Measurements from ENCODE around the gene DOCK11.

Gene DOCK11

GRCh38 chrX:118530219-118530911 is 34.8 kb downstream of the DOCK11 start:
- H3K27me3 Mint-ChIP-seq: no peaks in the 10 kb centered on the region
- peaks cover 35 to 51% of the 10 kb centered on the region in 2 donors for H3K4me1 Mint-ChIP-seq
- H3K36me3 Mint-ChIP-seq: peaks cover 13 to 16% of the 10 kb centered on the region in 2 donors
- peaks cover 2 to 10% of the 10 kb centered on the region in 2 donors for H3K9me3 Mint-ChIP-seq
- ATAC-seq (replicated peaks): peak in 1 of 2 donors; percentile 24
- no peak for DNase-seq
- H3K27ac Mint-ChIP-seq: peak overlapping the region; percentile 78
- H3K4me3 Mint-ChIP-seq: peak overlapping the region; percentile 20 to 42

- Mint-ChIP-seq H3K4me1 (peaks cover 27 to 54% of the 10 kb centered on the region in 2 donors), H3K4me3 (no peak overlapping the region), H3K36me3 (peaks cover 6 to 10% of the 10 kb centered on the region in 2 donors), H3K27ac (peak overlapping the region; percentile 63), H3K9me3 (peaks cover 0 to 6% of the 10 kb centered on the region in 2 donors), H3K27me3 (no peaks in the 10 kb centered on the region)
- no peak for DNase-seq
- ATAC-seq (replicated peaks): no peak
Observed at GRCh38 chrX:118534716-118535493, 39.3 kb downstream of the DOCK11 start.

GRCh38 chrX:118536204-118536603 is 40.6 kb downstream of the DOCK11 start:
- DNase-seq (no peak), ATAC-seq (replicated peaks) (peak; percentile 86 to 89)
- peaks cover 6 to 7% of the 10 kb centered on the region in 2 donors for H3K36me3 Mint-ChIP-seq
- H3K27me3 Mint-ChIP-seq: no peaks in the 10 kb centered on the region
- H3K27ac Mint-ChIP-seq: peak overlapping the region; percentile 86
- H3K4me3 Mint-ChIP-seq: peak overlapping the region; percentile 55 to 70
- H3K4me1 Mint-ChIP-seq: peaks cover 20 to 47% of the 10 kb centered on the region in 2 donors
- peaks cover 0 to 6% of the 10 kb centered on the region in 2 donors for H3K9me3 Mint-ChIP-seq

DNA sequence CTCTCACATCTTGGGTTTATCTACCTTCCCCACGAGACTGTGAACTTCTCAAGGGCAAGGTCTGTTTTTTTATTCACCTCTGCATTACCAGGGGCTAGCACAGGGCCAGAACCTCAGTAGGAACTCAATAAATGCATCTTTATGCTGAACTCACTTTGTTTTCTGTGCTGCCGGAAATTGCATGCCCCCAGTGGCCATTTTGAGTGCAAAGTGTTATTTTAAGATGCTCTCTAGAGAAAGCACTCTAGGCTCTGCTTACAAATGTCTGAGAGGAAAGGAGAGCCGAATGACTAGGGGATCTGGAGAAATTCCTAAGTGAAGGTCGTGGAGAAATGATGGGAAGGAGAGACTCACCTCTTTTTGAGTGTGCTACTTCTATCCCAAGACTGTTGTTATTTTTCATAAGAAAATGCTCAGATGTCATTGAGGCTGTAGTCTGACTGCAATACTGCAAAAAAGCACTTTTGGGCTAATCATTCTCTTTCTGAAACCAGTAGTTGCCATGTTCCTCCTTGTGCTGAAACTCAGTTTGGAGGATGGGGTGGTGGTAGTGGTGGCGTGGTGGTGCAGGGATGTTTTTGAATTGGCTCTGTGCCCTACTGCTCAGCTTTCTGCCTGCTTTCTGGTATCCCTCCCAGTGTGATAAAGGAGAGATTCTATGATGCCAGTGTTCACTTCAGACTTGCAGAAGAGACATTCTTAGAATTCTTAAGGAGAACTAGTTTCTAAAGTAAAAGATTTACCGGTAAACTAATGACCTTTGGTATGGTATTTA is 41.3 kb downstream of the DOCK11 start:
- Mint-ChIP-seq H3K4me3 (peak overlapping the region; percentile 60 to 70), H3K27ac (peak overlapping the region; percentile 86), H3K9me3 (peaks cover 0 to 5% of the 10 kb centered on the region in 2 donors), H3K36me3 (peaks cover 4 to 5% of the 10 kb centered on the region in 2 donors), H3K4me1 (peaks cover 21 to 50% of the 10 kb centered on the region in 2 donors), H3K27me3 (no peaks in the 10 kb centered on the region)
- ATAC-seq (replicated peaks) (peak; percentile 71 to 73), DNase-seq (no peak)

- H3K4me3 Mint-ChIP-seq: peak overlapping the region in 1 of 2 donors; percentile 25
- no peak for DNase-seq
- H3K27me3 Mint-ChIP-seq: no peaks in the 10 kb centered on the region
- H3K36me3 Mint-ChIP-seq: no peaks in the 10 kb centered on the region
- H3K9me3 Mint-ChIP-seq: no peaks in the 10 kb centered on the region
- ATAC-seq (replicated peaks): no peak
- H3K27ac Mint-ChIP-seq: no peak overlapping the region
- peaks cover 17 to 45% of the 10 kb centered on the region in 2 donors for H3K4me1 Mint-ChIP-seq
Observed at GRCh38 chrX:118538386-118538785, 42.8 kb downstream of the DOCK11 start.

- H3K27ac Mint-ChIP-seq: no peak overlapping the region
- no peaks in the 10 kb centered on the region for H3K9me3 Mint-ChIP-seq
- peaks cover 2 to 8% of the 10 kb centered on the region in 2 donors for H3K36me3 Mint-ChIP-seq
- no peaks in the 10 kb centered on the region for H3K27me3 Mint-ChIP-seq
- H3K4me1 Mint-ChIP-seq: peaks cover 13 to 35% of the 10 kb centered on the region in 2 donors
- no peak for ATAC-seq (replicated peaks)
- DNase-seq: no peak
- H3K4me3 Mint-ChIP-seq: no peak overlapping the region
Observed at GRCh38 chrX:118540342-118540741, 44.7 kb downstream of the DOCK11 start.

GRCh38 chrX:118541482-118541881 is 45.9 kb downstream of the DOCK11 start:
- no peak overlapping the region for H3K4me3 Mint-ChIP-seq
- no peaks in the 10 kb centered on the region for H3K9me3 Mint-ChIP-seq
- peaks cover 8 to 24% of the 10 kb centered on the region in 2 donors for H3K4me1 Mint-ChIP-seq
- DNase-seq: no peak
- no peak for ATAC-seq (replicated peaks)
- H3K27me3 Mint-ChIP-seq: no peaks in the 10 kb centered on the region
- no peak overlapping the region for H3K27ac Mint-ChIP-seq
- peaks cover 2 to 8% of the 10 kb centered on the region in 2 donors for H3K36me3 Mint-ChIP-seq

GRCh38 chrX:118545510-118545909 is 49.9 kb downstream of the DOCK11 start:
- H3K27me3 Mint-ChIP-seq: no peaks in the 10 kb centered on the region
- no peak overlapping the region for H3K27ac Mint-ChIP-seq
- peaks cover 7 to 8% of the 10 kb centered on the region in 2 donors for H3K36me3 Mint-ChIP-seq
- ATAC-seq (replicated peaks) (no peak), DNase-seq (no peak)
- peaks cover 4 to 11% of the 10 kb centered on the region in 2 donors for H3K4me1 Mint-ChIP-seq
- H3K9me3 Mint-ChIP-seq: no peaks in the 10 kb centered on the region
- H3K4me3 Mint-ChIP-seq: no peak overlapping the region

GRCh38 chrX:118548841-118549240 is 53.2 kb downstream of the DOCK11 start:
- no peak for DNase-seq
- H3K27ac Mint-ChIP-seq: no peak overlapping the region
- H3K4me1 Mint-ChIP-seq: peaks cover 0 to 2% of the 10 kb centered on the region in 2 donors
- no peak overlapping the region for H3K4me3 Mint-ChIP-seq
- peaks cover 8 to 11% of the 10 kb centered on the region in 2 donors for H3K36me3 Mint-ChIP-seq
- no peaks in the 10 kb centered on the region for H3K9me3 Mint-ChIP-seq
- H3K27me3 Mint-ChIP-seq: no peaks in the 10 kb centered on the region
- no peak for ATAC-seq (replicated peaks)

DNA sequence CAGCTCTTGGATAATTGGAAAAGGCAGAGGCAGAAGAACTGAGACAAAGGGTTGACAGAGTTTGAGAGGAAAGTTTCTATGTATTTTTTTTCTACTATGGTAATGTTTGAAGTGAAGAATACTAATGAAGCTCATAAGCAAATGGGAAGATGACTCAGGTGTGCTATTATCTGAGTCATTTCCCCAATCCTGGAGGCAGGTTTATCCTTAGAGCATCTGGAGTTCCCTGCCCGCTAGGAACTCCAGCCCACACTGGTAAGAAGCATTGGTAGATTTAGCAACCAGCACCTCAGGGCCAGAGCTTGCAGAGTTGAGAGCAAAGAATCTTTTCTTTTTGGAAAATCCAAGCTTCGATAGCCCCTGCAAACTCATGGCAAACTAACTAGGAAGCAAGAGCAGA is 55.2 kb downstream of the DOCK11 start:
- DNase-seq (no peak), ATAC-seq (replicated peaks) (no peak)
- Mint-ChIP-seq H3K9me3 (no peaks in the 10 kb centered on the region), H3K27me3 (no peaks in the 10 kb centered on the region), H3K27ac (peak overlapping the region; percentile 33), H3K4me1 (no peaks in the 10 kb centered on the region), H3K36me3 (peaks cover 0 to 15% of the 10 kb centered on the region in 2 donors), H3K4me3 (no peak overlapping the region)

GRCh38 chrX:118551426-118551825 is 55.8 kb downstream of the DOCK11 start:
- H3K4me1 Mint-ChIP-seq: no peaks in the 10 kb centered on the region
- no peak overlapping the region for H3K4me3 Mint-ChIP-seq
- ATAC-seq (replicated peaks) (no peak), DNase-seq (no peak)
- H3K36me3 Mint-ChIP-seq: peaks cover 0 to 15% of the 10 kb centered on the region in 2 donors
- no peaks in the 10 kb centered on the region for H3K9me3 Mint-ChIP-seq
- H3K27me3 Mint-ChIP-seq: no peaks in the 10 kb centered on the region
- H3K27ac Mint-ChIP-seq: no peak overlapping the region

DNA sequence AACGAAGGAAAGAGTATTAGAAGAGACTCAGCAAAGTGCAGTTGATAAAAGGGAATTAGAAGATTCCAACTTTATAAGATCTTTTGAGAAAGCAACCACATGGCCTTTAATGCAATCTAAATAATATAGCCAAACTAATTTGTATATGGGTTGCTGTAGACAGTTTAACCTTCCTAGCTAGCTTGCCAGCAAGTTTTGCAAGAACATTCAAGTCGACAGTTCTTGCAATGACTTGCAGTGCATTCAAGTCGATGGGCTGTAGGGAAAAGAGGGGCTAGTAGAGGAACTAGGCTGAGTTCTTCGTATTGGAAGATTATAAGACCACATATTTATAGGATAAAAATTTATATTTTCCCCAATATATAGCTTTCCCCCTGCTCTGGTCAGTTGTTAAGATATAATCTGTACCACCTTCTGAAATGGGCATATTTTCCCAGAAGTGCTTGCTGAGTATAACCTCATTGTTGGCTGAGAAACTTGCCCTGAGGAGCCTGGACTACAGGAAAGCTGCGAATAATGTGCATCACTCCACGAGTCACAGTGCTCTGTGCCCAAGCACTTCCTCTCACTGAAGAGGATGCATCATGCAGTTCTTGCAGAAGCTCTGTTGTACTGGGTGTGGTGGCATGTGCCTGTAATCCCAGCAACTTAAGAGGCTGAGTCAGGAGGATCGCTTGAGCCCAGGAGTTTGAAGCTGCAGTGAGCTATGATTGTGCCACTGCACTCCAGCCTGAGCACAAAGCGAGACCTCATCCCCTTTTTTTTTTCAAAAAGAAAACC is 56.7 kb downstream of the DOCK11 start:
- Mint-ChIP-seq H3K9me3 (no peaks in the 10 kb centered on the region), H3K4me3 (no peak overlapping the region), H3K27me3 (no peaks in the 10 kb centered on the region), H3K36me3 (peaks cover 8 to 18% of the 10 kb centered on the region in 2 donors), H3K4me1 (peaks cover 0 to 7% of the 10 kb centered on the region in 2 donors), H3K27ac (no peak overlapping the region)
- DNase-seq: no peak
- ATAC-seq (replicated peaks): no peak

DNA sequence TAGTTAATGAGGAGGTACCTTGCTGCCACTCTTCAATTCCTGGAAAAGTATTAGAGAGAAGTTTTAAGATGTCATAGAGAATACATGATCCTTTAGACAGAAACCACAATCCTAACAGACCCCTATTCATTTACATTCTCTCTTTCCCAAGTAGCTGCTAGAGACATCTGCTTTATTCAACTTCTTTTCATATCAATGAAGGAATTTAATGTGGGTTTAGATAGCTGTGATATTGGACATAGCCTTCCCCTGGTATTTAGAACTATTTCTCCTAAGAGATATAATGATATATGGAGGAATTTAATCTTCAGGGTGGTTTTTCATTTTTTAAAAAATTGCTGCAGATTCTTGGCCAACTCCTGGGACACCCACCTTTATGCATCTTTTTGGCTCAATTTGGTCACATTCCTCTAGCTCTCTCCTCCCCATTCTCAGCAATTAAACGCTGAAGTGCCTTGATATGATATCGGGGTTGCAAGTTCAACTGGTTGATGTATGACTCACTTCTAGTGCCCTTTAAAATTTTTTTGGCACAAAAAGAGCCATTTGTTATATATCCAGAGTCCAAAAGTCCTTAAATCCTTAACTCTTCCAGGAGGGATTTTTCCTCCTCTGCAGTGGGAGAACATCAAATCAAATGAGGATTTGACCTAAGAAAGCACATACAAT is 57.6 kb downstream of the DOCK11 start:
- H3K27ac Mint-ChIP-seq: no peak overlapping the region
- ATAC-seq (replicated peaks): no peak

More for the DNA sequence above, 57.6 kb downstream of the DOCK11 start:
- DNase-seq: no peak
- no peak overlapping the region for H3K4me3 Mint-ChIP-seq
- H3K36me3 Mint-ChIP-seq: peaks cover 8 to 18% of the 10 kb centered on the region in 2 donors
- no peaks in the 10 kb centered on the region for H3K9me3 Mint-ChIP-seq
- H3K27me3 Mint-ChIP-seq: no peaks in the 10 kb centered on the region
- peaks cover 0 to 7% of the 10 kb centered on the region in 2 donors for H3K4me1 Mint-ChIP-seq

Measured in stimulated activated naive B cell treated with anti-CD40 and anti-IgM and Interleukin-4, amounts not matched to agents 10 μg/mL and 1 μg/mL and 100 μg/mL, for 72 hours (primary cell).